Measurements from ENCODE around the gene EPHB1. TPM values are rescaled to one million over a fixed set of nuclear protein-coding genes. Genes with fewer than 3 reads are reported as not detected.

EPHB1 gene
- total RNA-seq, 1 donor from 2014 or later = 1.9 TPM

GRCh38 chr3:135181408-135181807 lies 386.3 kb downstream of the EPHB1 start:
- no peak for DNase-seq (ENCODE audit: low spot score)

DNA sequence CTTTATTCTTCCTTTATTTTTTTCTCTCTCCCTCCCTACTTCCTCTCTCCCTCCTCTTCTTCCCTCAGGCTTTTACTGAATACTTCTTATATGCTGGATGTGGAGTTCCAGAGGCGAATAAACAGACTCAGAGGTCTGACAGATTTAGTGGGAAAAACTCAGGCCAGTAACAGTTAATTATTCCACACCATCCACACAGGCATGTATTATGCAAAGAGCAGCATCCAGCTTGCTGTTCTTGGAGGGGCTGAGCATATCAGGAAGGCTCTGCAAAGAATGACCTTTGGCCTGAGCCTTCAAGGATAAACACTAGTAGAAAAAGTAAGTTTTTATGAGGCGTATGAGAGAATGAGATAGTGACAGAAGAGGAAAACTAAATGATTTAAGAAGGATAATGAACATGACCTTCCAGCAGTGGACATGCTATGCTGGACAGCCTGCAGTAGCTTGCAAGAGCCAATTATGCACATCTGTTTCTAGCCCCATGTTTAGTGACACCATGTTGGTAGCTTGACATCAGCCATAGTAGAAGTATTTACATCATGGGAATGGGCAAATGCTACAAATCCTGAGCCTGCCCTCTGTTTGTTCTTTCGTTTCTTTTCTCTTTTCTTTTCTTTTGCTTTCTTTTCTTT lies 387.4 kb downstream of the EPHB1 start:
- DNase-seq (ENCODE audit: low spot score) = no peak

GRCh38 chr3:135190658-135191057 lies 395.6 kb downstream of the EPHB1 start:
- DNase-seq (ENCODE audit: low spot score) = no peak

- DNase-seq (ENCODE audit: low spot score) = no peak
These were observed 396.6 kb downstream of the EPHB1 start for GRCh38 chr3:135191708-135192107.

- DNase-seq (ENCODE audit: low spot score) = no peak
These were observed 397.9 kb downstream of the EPHB1 start for GRCh38 chr3:135192929-135193328.

DNA sequence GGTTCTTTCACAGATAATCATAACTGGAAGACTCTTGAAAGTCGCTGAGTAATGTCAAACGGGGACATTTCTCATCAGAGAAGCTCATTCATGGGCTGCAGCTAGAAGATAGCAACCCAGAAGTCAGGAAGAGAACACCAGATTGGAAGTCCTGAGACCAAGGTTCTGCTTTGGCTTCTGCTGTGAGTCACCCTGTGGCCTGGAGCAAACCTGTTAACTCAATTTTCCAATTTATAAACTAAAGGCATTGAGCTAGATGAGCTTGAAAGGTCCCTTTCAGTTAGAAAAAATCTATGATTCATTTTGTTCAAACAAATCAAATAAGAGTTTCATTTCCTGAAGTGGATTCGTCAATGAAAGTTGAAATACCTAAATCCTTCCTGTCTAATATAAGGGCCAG lies 402.2 kb downstream of the EPHB1 start:
- DNase-seq (ENCODE audit: low spot score) = no peak

GRCh38 chr3:135197856-135198255 lies 402.8 kb downstream of the EPHB1 start:
- DNase-seq (ENCODE audit: low spot score) = no peak

DNA sequence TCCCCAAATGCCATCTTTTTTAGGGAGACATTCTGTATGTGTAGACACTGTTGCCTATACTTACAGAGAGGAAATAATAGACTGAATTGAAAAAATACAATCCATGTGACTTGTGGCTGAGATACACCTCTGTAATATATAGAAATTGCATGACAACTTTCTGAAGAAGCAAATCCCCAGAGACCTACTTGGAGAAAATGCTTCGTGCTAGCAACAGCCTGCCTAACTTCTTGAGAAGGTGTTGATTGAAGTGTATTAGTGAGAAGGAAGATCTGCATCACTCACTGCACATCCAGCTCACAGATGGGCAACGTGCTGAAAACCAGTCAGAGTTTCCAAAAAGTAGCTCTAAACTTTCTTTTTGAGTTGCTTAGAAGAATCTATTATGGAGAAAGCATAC lies 404.1 kb downstream of the EPHB1 start:
- DNase-seq (ENCODE audit: low spot score) = no peak

GRCh38 chr3:135203026-135203425 lies 408.0 kb downstream of the EPHB1 start:
- DNase-seq (ENCODE audit: low spot score) = no peak

DNA sequence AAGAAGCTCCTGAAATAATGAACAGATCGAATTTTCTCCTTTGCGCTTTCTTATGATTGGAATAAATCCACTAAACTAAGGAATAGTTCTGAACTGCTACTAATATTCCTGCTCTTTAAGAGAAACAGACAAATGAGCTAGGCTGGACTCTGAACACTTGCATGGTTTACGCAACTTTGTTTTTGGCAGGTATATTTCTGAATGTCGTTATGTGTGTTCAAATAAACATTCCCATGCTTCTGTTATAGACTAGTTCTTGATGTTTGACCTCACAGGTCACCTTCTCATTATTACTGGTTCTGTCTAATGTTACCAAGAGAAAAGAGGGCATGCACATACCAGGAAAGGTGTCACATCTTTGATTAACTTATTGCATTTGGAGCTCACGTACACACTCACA lies 418.2 kb downstream of the EPHB1 start:
- no peak for DNase-seq (ENCODE audit: low spot score)

GRCh38 chr3:135213822-135214221 lies 418.8 kb downstream of the EPHB1 start:
- DNase-seq (ENCODE audit: low spot score) = no peak

DNA sequence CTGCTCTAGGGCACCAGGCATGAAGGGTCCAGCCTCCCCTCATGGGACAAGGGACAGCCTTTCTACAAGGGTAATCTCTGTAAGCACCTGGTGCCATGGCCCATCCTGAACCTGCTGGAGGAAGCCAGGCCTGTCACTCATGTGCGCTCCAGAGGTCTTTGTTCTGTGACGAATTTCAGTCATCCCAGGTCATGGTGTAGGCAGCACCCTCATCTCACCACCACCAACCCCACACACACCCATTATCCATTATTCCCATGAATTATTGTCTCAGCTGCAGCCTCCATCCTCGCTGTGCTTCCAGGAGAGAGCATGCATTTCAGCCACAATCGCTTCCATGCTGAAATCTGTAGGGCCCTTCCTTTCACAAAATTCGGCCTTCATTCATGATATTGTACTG lies 419.3 kb downstream of the EPHB1 start:
- DNase-seq (ENCODE audit: low spot score) = no peak

DNA sequence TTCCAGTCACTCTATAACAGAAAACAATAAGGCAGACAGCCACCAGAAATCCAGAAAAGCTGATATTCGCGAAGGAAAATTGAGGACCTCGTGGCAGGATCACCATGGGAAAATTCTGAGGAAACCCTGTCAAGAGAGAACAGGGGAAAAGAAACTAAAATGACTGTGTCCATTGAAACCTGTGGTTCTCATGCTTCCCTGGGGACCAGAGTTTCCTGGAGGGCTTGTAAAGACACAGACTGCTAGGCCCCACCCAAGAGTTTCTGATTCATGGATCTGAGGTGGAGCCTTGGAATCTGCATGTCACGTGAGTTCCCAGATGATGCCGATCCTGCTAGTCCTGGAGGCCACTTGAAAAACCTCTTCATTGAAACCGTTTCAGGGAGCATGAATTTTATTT lies 420.5 kb downstream of the EPHB1 start:
- DNase-seq (ENCODE audit: low spot score) = no peak

DNA sequence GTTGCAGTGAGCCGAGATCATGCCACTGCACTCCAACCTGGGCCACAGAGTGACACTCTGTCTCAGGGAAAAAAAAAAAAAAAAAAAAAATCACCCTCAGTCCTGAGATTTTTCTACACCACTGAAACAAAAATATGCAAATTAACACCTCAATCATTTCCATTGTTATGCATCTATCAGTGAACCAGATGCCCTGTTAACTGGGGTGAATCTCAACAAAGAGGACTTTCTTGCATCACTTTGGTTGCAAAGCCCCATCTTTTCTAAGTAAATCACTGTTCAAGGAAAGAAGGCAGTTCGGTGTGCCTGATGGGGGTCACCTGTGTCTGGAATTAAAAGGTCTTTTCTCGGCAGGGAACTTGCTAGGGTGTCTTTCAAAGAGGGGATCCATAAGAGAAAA lies 421.6 kb downstream of the EPHB1 start:
- no peak for DNase-seq (ENCODE audit: low spot score)

DNA sequence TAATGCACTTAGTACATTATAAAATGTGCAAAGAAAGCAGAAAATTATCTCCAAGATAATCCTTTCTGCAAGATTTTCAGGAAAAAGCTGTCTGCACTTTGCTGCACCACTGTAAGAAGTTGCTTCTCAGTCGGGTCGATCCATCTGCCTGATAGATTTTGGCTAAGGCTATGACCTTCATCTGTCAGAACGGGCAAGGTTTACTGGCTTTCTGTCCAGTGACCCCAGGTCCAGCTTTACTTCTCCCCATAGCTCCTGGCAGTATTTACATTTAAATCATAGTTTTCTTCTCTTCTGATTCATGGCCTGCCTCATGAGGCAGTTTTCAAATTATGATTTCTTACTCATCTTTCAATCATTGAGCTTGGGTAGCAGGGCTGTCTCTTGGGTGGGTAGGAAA lies 422.7 kb downstream of the EPHB1 start:
- DNase-seq (ENCODE audit: low spot score) = no peak

- no peak for DNase-seq (ENCODE audit: low spot score)
These were observed 423.2 kb downstream of the EPHB1 start for GRCh38 chr3:135218304-135218703.

DNA sequence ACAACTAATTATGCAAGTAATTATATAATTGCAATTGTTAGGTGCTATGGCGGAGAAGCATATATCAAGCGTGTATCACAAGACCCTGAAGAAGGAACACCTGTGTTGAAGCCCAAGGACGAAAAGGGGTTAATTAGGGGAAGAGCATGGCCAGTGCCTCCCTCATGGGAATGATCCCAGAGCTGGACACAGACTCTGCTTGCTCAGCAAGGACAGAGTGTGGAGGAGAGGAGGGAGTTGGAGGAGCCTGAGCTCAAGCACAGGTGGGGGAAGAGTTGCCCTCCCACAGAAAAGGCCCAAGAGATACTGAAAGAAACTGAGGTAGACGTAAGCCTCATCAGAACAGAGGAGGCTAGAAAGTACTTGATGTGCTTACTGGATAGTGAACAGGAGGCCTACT lies 423.7 kb downstream of the EPHB1 start:
- no peak for DNase-seq (ENCODE audit: low spot score)

DNA sequence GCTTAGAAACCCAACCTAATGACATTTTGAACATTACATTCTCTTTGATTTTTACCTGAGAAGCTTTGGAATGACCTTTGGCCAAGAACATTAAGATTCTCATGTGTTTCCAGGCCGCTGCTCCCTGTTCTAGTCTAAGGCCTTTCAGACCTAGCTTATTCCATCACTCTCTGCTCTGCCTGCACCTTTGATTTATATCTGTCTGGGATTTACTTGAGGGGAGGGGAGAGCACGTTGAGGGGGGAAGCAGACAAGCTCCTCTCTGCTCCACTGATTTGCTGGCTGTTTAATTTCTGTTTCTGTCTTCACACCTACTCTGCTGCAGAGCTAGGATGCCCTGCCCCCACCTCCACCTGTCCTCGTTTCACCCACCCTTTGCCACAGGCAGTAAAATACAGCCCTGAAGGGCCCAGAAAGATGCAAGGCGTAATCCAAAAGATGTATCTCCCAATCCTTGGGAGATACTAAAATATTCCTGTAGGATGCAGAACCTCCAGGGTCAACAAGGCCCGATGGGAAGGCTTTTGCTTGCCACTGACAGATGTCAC lies 429.8 kb downstream of the EPHB1 start:
- no peak for DNase-seq (ENCODE audit: low spot score)

- no peak for DNase-seq (ENCODE audit: low spot score)
These were observed 431.0 kb downstream of the EPHB1 start for GRCh38 chr3:135226057-135226456.

- DNase-seq (ENCODE audit: low spot score) = no peak
These were observed 433.1 kb downstream of the EPHB1 start for GRCh38 chr3:135228201-135228600.

DNA sequence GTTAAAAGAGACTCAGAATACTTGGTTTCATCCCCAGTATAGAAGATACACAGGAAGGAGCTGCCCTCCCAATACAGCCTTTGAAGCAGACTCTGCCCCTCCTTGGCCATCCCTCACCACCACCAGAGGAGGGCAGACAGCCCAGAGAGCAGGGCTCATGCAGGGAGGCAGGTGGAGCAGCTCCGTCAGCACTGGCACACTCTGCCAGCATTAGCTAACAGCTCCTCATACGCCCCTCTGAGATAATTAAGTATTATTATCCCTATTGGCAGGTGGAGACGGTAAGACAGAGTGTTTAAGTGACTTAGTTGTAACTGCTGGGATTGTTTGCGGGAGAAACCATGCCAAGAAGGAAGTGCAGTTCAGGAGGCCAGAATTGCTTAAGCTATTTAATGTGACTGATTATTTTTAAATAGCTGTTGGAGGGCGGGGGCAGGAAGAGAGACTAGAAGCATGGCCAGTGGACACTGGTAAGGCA lies 434.0 kb downstream of the EPHB1 start:
- DNase-seq (ENCODE audit: low spot score) = no peak

DNA sequence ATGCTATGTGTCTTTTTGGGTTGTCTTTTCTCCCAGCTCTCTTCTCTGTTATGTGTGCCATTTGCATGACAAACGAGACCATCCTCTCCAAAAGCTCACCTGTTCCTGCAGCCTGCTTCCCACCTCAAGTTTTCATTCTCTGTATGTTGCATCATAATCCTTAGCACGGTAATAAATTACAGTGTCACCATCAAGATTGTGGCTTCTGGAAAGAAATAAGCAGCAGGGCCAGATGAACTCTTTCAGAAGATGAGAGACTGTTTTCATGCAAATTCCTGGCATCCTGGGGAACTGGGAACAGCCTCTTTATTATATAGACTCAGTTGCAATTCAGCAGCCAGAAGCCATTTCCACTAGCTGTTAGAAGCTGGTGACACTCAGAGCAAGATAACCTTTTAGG lies 436.7 kb downstream of the EPHB1 start:
- DNase-seq (ENCODE audit: low spot score) = no peak

DNA sequence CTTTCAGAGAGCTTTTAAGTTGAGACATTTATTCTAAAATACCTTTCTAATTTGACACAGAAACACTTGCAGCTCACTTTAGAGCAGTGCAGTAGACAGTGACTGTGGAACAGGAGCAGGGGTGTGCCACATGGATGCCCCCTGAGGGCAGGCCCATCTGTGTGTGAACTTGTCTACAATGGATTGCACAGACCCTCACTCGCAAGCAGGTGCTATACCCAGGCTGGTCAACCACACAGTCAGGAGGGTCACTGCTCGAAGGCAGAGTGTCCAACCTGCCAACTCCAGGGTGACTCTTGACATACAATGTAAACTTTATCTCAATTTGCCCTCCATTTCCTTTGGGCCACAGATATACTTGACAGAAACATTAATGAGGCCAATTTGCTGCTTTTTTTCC lies 437.2 kb downstream of the EPHB1 start:
- no peak for DNase-seq (ENCODE audit: low spot score)
